K562 (cell line): ENCODE measurements around the gene CHGA. TPM values are rescaled to one million over a fixed set of nuclear protein-coding genes. Genes with fewer than 3 reads are reported as not detected.

ENCODE experiments used
- ATAC-seq: fragments of 200-7000 bp; cut with Tn5 transposase; 3 replicates; pipeline ENCODE4 v1.9.1; 2020; ENCODE audit warnings: moderate library complexity
- BruUV-seq: library from RNA; stranded (reverse); fragments of 400-500 nt; replicated peaks from 2 replicates; lab custom pipeline; 2021; lab: Mats Ljungman, UMichigan
- CTCF ChIA-PET: fragments of 300-600 bp; formaldehyde crosslinking; extraction: SDS; loops from one replicate; lab custom pipeline; 2021; ENCODE audit warnings: low intra/inter-chr PET ratio; lab: Yijun Ruan, JAX
- POLR2A ChIA-PET: fragments of 300-600, 350-650 bp; sonication (Branson Sonifier 250); formaldehyde crosslinking; extraction: SDS; loops from one replicate; lab custom pipeline; 2021; ENCODE audit warnings: antibody characterized with exemption, inconsistent platforms; lab: Yijun Ruan, JAX
- DNase-seq, 4 experiments: peaks; one replicate each; pipeline versions ENCODE4 v3.0.0 to v3.0.0-alpha.2; 2011 to 2018; ENCODE audit warnings: low spot score in 3 of 4, mixed read lengths in 3 of 4; ENCODE audit errors: extremely low read depth in 1 of 4
- FAIRE-seq: peaks from 2 replicates; lab custom pipeline; 2011; peaks lifted over from hg19 to GRCh38; lab: Jason Lieb, UNC
- H2AFZ ChIP-seq: 2 replicates; pipeline ENCODE4 v1.6.0; 2011; ENCODE audit warnings: low read depth, low read length, control low read depth, inconsistent platforms
- H3K27ac ChIP-seq: fragments of 200-600 bp; 3 replicates; pipeline ENCODE4 v1.8.0; 2011; ENCODE audit warnings: low read depth, mild to moderate bottlenecking, control low read depth, inconsistent platforms, low read length, moderate library complexity, mixed read lengths; ENCODE audit errors: extremely low read depth
- H3K27me3 ChIP-seq, 2 experiments: fragments of 300-600 bp in 1 of 2; 2 replicates in 1 of 2; 3 replicates in 1 of 2; pipeline versions ENCODE4 v1.6.0 to v1.8.0; 2011; ENCODE audit warnings: inconsistent platforms in 2 of 2, low read length in 2 of 2, mild to moderate bottlenecking in 1 of 2, mixed read lengths in 1 of 2, moderate library complexity in 1 of 2; ENCODE audit not compliant: control insufficient read depth in 2 of 2, insufficient read depth in 2 of 2
- H3K36me3 ChIP-seq: fragments of 300-600 bp; 3 replicates; pipeline ENCODE4 v1.8.0; 2011; ENCODE audit warnings: mild to moderate bottlenecking, low read length, inconsistent platforms; ENCODE audit not compliant: control insufficient read depth, insufficient read depth
- H3K4me1 ChIP-seq, 2 experiments: fragments of 200-600 bp in 1 of 2; replicated peaks in 1 of 2; 2 replicates in 1 of 2; 3 replicates in 1 of 2; pipeline versions ENCODE4 v1.5.1 to v1.8.0; 2011; ENCODE audit warnings: inconsistent platforms in 2 of 2, low read length in 2 of 2, mild to moderate bottlenecking in 1 of 2, mixed read lengths in 1 of 2, moderate library complexity in 1 of 2; ENCODE audit not compliant: control insufficient read depth in 2 of 2, insufficient read depth in 2 of 2
- H3K4me2 ChIP-seq: 2 replicates; pipeline ENCODE4 v1.6.1; 2011; ENCODE audit warnings: low read length, control low read depth, inconsistent platforms, mixed read lengths; ENCODE audit not compliant: insufficient read depth
- H3K4me3 ChIP-seq: fragments of 200-600 bp; sonication (generic), shearing (Covaris generic); 2 replicates; pipeline ENCODE4 v1.5.1; 2016; ENCODE audit warnings: control low read depth, inconsistent platforms
- H3K79me2 ChIP-seq: fragments of 200-600 bp; 3 replicates; pipeline ENCODE4 v1.8.0; 2011; ENCODE audit warnings: low read length, inconsistent platforms; ENCODE audit not compliant: control insufficient read depth, insufficient read depth
- H3K9ac ChIP-seq, 2 experiments: 2 replicates each; pipeline versions ENCODE4 v1.6.0 to v1.6.1; 2011; ENCODE audit warnings: low read depth in 2 of 2, low read length in 2 of 2, control low read depth in 1 of 2, inconsistent platforms in 1 of 2, mild to moderate bottlenecking in 1 of 2, mixed read lengths in 1 of 2; ENCODE audit not compliant: insufficient read depth in 1 of 2
- H3K9me1 ChIP-seq: one replicate; pipeline ENCODE4 v1.6.0; 2011; ENCODE audit warnings: inconsistent platforms, mild to moderate bottlenecking, low read length, moderate library complexity; ENCODE audit not compliant: control insufficient read depth, insufficient read depth
- H3K9me3 ChIP-seq: replicated peaks from 2 replicates; pipeline ENCODE4 v1.5.1; 2011; ENCODE audit warnings: low read depth, low read length, inconsistent platforms; ENCODE audit not compliant: control insufficient read depth, insufficient read depth
- H4K20me1 ChIP-seq: replicated peaks from 2 replicates; pipeline ENCODE4 v1.6.1; 2011; ENCODE audit warnings: low read length, inconsistent platforms, mixed read lengths; ENCODE audit not compliant: control insufficient read depth, insufficient read depth
- ARHGAP35 ChIP-seq: fragments of 450-650 bp; IDR thresholded peaks from 2 replicates; pipeline ENCODE4 v1.6.1; 2018; ENCODE audit not compliant: partially characterized antibody
- BRD4 ChIP-seq: fragments of 200-600 bp; sonication (generic); IDR thresholded peaks from 2 replicates; pipeline ENCODE4 v1.6.1; 2017; ENCODE audit warnings: inconsistent platforms
- CHD2 ChIP-seq: IDR thresholded peaks from 2 replicates; pipeline ENCODE4 v1.6.1; 2011; ENCODE audit warnings: low read depth, low read length
- DPF2 ChIP-seq: fragments of 450-650 bp; IDR thresholded peaks from 2 replicates; pipeline ENCODE4 v1.6.1; 2016
- ETV5 ChIP-seq: sonication (generic); formaldehyde crosslinking; IDR thresholded peaks from 2 replicates; pipeline ENCODE4 v1.4.0; 2020; ENCODE audit warnings: low read depth, mild to moderate bottlenecking, missing genetic modification reagents
- GABPB2 ChIP-seq: fragments of 250-450 bp; sonication (Bioruptor Pico); conservative IDR thresholded peaks from 2 replicates; pipeline ENCODE4 v1.5.1; 2021; ENCODE audit warnings: mild to moderate bottlenecking
- HNRNPH1 ChIP-seq: fragments of 200-400 bp; formaldehyde crosslinking; optimal IDR thresholded peaks from 2 replicates; pipeline ENCODE3; 2017; ENCODE audit warnings: low read depth, mild to moderate bottlenecking, low read length, moderate library complexity
- NCOA4 ChIP-seq: fragments of 450-650 bp; IDR thresholded peaks from 2 replicates; pipeline ENCODE4 v1.6.1; 2018; ENCODE audit warnings: mild to moderate bottlenecking; ENCODE audit not compliant: partially characterized antibody
- NFRKB ChIP-seq: fragments of 450-650 bp; IDR thresholded peaks from 2 replicates; pipeline ENCODE4 v1.6.1; 2016; ENCODE audit warnings: low read depth
- PHB ChIP-seq: fragments of 250-450 bp; sonication (Bioruptor Pico); IDR thresholded peaks from 2 replicates; pipeline ENCODE4 v1.5.0; 2021
- POLR2G ChIP-seq: fragments of 200-400 bp; formaldehyde crosslinking; IDR thresholded peaks from 2 replicates; pipeline ENCODE4 v1.6.1; 2017; ENCODE audit warnings: low read depth, mild to moderate bottlenecking, antibody characterized with exemption, low read length, moderate library complexity
- SUPT5H ChIP-seq: fragments of 450-650 bp; IDR thresholded peaks from 2 replicates; pipeline ENCODE4 v1.6.1; 2016
- TCFL5 ChIP-seq: fragments of 250-450 bp; sonication (Bioruptor Pico); conservative IDR thresholded peaks from 2 replicates; pipeline ENCODE4 v1.6.1; 2021; ENCODE audit warnings: mild to moderate bottlenecking, moderate library complexity, matching md5 sums
- XRCC5 ChIP-seq: fragments of 200-400 bp; formaldehyde crosslinking; IDR thresholded peaks from 2 replicates; pipeline ENCODE4 v1.6.1; 2017; ENCODE audit warnings: low read depth, mild to moderate bottlenecking, low read length
- ZNF124 ChIP-seq: sonication (generic); formaldehyde crosslinking; IDR thresholded peaks from 2 replicates; pipeline ENCODE4 v1.8.1; 2022; ENCODE audit warnings: missing genetic modification reagents
- ZNF175 ChIP-seq: fragments of 200-800 bp; sonication (Bioruptor generic); IDR thresholded peaks from 2 replicates; pipeline ENCODE4 v1.6.1; 2016; ENCODE audit warnings: low read depth, mild to moderate bottlenecking, missing genetic modification characterization, missing compliant biosample characterization
- WGBS: fragments of 100-300 bp; shearing (Covaris generic); methylation state at CpG from one replicate; pipeline ENCODE4 v1.1.6; 2016; ENCODE audit warnings: low coverage, mixed read lengths; ENCODE audit not compliant: insufficient coverage; ENCODE audit errors: missing lambda C conversion rate; 5-methylcytosine and 5-hydroxymethylcytosine counted together
- in situ Hi-C: fragments of 300-500 bp; cut with MboI; formaldehyde crosslinking; loops from 4 replicates; pipeline ENCODE4 v1.15.0; 2018; ENCODE audit warnings: inconsistent platforms, mixed read lengths
- intact Hi-C: fragments of 100-400 bp; cut with micrococcal nuclease; formaldehyde crosslinking; loops from 2 replicates; pipeline ENCODE4 v1.14.2; 2022
- polyA plus RNA-seq, 8 experiments: library from polyadenylated mRNA; depleted of rRNA in 4 of 8; stranded (reverse) in 5 of 8; unstranded in 3 of 8; fragments of >200 nt; fragmentation: Nextera tagmentation in 2 of 8; fragmentation: Illumina TruSeq in 1 of 8; extraction: Ambion mirVana in 2 of 8; extraction: Trizol in 1 of 8; gene quantifications; 2 replicates each; pipeline versions ENCODE4 v1.2.1 to v1.2.3, GENCODE V29; 2011 to 2014; ENCODE audit warnings: inconsistent platforms in 1 of 8, missing spikeins in 1 of 8
- total RNA-seq, 7 experiments: library from RNA; depleted of rRNA in 6 of 7; stranded (reverse); fragments of >200 nt in 6 of 7; fragmentation: Illumina TruSeq in 2 of 7; extraction: Trizol in 2 of 7; gene quantifications; 2 replicates each; pipeline versions ENCODE4 v1.2.1 to v1.2.3, GENCODE V29; 2011 to 2021; ENCODE audit warnings: low replicate concordance in 1 of 7
- TF ChIP-seq, protein P1 (sequence below): fragments of 450-650 bp; IDR thresholded peaks from 2 replicates; pipeline ENCODE4 v1.6.1; 2016; ENCODE audit warnings: antibody characterized with exemption

The CHGA gene
- total and polyA plus RNA-seq, 9 of the 15 experiments (the other 6 are each of a cell fraction or from before 2014, with no cell fraction given): not detected

DNA sequence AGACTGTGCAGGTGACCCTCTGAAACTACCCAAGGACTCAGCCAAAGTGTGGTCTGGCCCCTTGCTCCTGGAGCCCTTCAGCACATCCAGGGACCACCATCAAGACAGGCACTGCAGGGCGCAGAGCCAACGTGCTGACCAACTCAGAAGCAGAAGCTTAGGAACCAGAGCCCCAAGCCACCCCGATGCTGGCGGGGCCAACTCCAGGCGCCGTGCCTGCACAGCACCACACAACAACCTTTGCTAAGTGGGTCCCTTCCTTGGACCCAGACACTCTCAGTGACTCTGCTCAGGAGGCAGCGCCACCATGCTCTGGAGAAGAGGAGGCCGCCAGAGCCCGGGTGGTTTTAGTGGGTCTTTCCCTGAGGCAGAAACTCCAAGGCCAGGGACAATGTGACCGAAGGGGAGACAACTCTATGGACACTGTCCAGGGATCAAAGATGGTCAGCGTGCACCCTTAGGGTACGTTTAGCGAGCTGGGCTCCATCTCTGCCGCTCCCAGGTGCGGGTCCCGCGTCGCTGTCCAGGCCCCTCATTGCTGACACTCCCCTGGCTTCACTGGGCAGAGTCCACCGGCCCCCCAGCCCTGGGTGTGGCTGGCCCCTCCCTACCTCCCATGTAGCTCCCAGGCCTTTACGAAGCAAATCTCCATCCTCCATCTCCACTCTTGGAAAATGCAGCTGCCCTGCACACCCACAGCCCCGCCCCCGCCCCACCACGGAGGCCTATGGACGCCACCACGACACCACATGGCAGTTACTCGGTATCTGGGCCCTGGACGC, 16.1 kb downstream of the CHGA start:
- no peaks in the 10 kb centered on the region for H3K27me3 ChIP-seq
- intact Hi-C loops: no loop called here
- H3K9me1 ChIP-seq: peaks cover 5% of the 10 kb centered on the region
- H2AFZ ChIP-seq: no peak overlapping the region
- 82% methylated on average over 7 of the region's 27 CpGs for WGBS
- TF ChIP-seq NFRKB: no peak
- TF ChIP-seq POLR2G: 0 out of 2 replicates have a peak, but pooled peaks have one; percentile 25
- H3K27ac ChIP-seq: no peak overlapping the region
- no peaks in the 10 kb centered on the region for H3K9me3 ChIP-seq
- DNase-seq: peak in 1 of 4 experiments; percentile 19
- CTCF ChIA-PET: no interaction called here
- H3K9ac ChIP-seq: no peak overlapping the region
- H3K4me3 ChIP-seq: no peak overlapping the region
- no peak for FAIRE-seq
- BruUV-seq: no TSS peak
- ATAC-seq: no peak
- no peaks in the 10 kb centered on the region for H3K36me3 ChIP-seq
- peaks cover 0 to 18% of the 10 kb centered on the region in 2 experiments; a peak in 3 of 5 replicates for H3K4me1 ChIP-seq
- in situ Hi-C loops: no loop called here
- POLR2A ChIA-PET: interaction anchor here (1.1 kb wide), 1 partner anchor 23 kb away, joined by 3 read pairs; no protein-coding TSS in a partner anchor
- H3K79me2 ChIP-seq: no peaks in the 10 kb centered on the region
- no peak overlapping the region for H3K4me2 ChIP-seq
- no peaks in the 10 kb centered on the region; the same call in 1 of the 2 replicates for H4K20me1 ChIP-seq

DNA sequence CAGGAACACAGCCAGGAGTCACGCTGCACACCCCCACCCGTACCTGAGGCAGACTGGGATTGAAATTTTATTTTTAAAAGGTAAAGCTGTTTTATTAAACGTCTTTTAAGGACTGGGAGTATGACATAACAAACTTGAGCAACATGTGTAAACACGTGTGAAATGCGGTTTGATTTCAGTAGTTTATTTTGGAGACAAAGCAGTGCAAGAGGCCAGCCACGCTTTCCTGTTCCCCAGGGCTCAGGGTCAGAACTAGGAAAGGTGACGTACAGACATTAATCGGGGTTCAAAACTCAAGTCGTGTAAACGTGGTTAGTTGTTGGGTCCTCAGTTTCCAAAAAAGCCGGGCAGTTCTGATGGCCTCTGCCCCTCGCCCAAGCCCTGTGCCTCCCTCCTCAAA, 16.7 kb downstream of the CHGA start:
- POLR2A ChIA-PET: no interaction called here
- Histone ChIP-seq H3K9me1 (peaks cover 7% of the 10 kb centered on the region), H2AFZ (no peak overlapping the region), H3K4me2 (no peak overlapping the region), H3K4me3 (no peak overlapping the region), H3K79me2 (no peaks in the 10 kb centered on the region), H3K27ac (no peak overlapping the region), H3K9me3 (no peaks in the 10 kb centered on the region), H3K36me3 (no peaks in the 10 kb centered on the region), H3K4me1 (peaks cover 0 to 22% of the 10 kb centered on the region in 2 experiments; a peak in 3 of 5 replicates), H3K27me3 (no peaks in the 10 kb centered on the region), H3K9ac (no peak overlapping the region), H4K20me1 (no peaks in the 10 kb centered on the region; the same call in 1 of the 2 replicates)
- no peak for ATAC-seq
- no peak for DNase-seq
- CTCF ChIA-PET: no interaction called here
- BruUV-seq: TSS peak; percentile 38
- no peak for TF ChIP-seq TCFL5 (CRISPR knock-in tag)
- TF ChIP-seq PHB (CRISPR knock-in tag): no peak
- TF ChIP-seq GABPB2 (CRISPR knock-in tag): no peak
- no peak for TF ChIP-seq DPF2
- no peak for TF ChIP-seq NCOA4
- no peak for TF ChIP-seq ARHGAP35
- no peak for TF ChIP-seq ZNF175 (CRISPR knock-in tag)
- TF ChIP-seq ETV5: no peak
- TF ChIP-seq SUPT5H: no peak
- no peak for TF ChIP-seq POLR2G
- TF ChIP-seq, protein P1, sequence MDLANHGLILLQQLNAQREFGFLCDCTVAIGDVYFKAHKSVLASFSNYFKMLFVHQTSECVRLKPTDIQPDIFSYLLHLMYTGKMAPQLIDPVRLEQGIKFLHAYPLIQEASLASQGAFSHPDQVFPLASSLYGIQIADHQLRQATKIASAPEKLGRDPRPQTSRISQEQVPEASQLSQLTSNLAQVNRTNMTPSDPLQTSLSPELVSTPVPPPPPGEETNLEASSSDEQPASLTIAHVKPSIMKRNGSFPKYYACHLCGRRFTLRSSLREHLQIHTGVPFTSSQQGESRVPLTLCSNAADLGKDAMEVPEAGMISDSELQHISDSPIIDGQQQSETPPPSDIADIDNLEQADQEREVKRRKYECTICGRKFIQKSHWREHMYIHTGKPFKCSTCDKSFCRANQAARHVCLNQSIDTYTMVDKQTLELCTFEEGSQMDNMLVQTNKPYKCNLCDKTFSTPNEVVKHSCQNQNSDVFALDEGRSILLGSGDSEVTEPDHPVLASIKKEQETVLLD: no peak
- TF ChIP-seq BRD4: no peak
- no peak for TF ChIP-seq XRCC5
- no peak for TF ChIP-seq ZNF124 (CRISPR knock-in tag)
- TF ChIP-seq CHD2: no peak
- no peak for TF ChIP-seq HNRNPH1
- in situ Hi-C loops: no loop called here
- 67% methylated on average over 9 of the region's 12 CpGs for WGBS
- intact Hi-C loops: no loop called here
- no peak for FAIRE-seq
